GM23248 (cell line): ENCODE measurements around the gene GMPPB.

Experiments used
- EZH2 ChIP-seq: fragments of 200-600 bp; sonication (generic); IDR thresholded peaks from 2 replicates; pipeline ENCODE4 v1.6.1; 2018; ENCODE audit warnings: antibody characterized with exemption, mild to moderate bottlenecking; ENCODE audit not compliant: insufficient read depth, poor library complexity, severe bottlenecking
- EZH2phosphoT487 ChIP-seq: fragments of 200-600 bp; sonication (generic); IDR thresholded peaks from 2 replicates; pipeline ENCODE4 v1.6.1; 2018; ENCODE audit warnings: antibody characterized with exemption, moderate library complexity, mild to moderate bottlenecking, low read depth; ENCODE audit not compliant: insufficient read depth

- no peak for TF ChIP-seq EZH2phosphoT487
- no peak for TF ChIP-seq EZH2
Measured at GRCh38 chr3:49700014-49700413, 23.7 kb downstream of the GMPPB start.
